Measurements from ENCODE around the gene MDN1.

- TF ChIP-seq CTCF (IDR thresholded peaks at IDR 0.05; ENCODE audit: poor library complexity) (no peak), EZH2 (IDR thresholded peaks at IDR 0.05; ENCODE audit: borderline replicate concordance) (no peak)
Observed at GRCh38 chr6:89789980-89790379, 29.6 kb downstream of the MDN1 start.

Data from hepatocyte (in vitro differentiated cells).